Fibroblast of lung (primary cell): ENCODE data around the gene RBBP4.

ENCODE experiments used
- CTCF ChIP-seq, 2 donors: IDR thresholded peaks in 1 of 2; conservative IDR thresholded peaks in 1 of 2; 1 replicate in 1 of 2; 2 replicates in 1 of 2; pipeline ENCODE4 v1.5.1; 2011 to 2012; ENCODE audit warnings: low read length in 2 of 2, control low read depth in 1 of 2, inconsistent platforms in 1 of 2, low read depth in 1 of 2, mild to moderate bottlenecking in 1 of 2
- EZH2 ChIP-seq: IDR thresholded peaks from 2 replicates; pipeline ENCODE4 v1.5.1; 2012; ENCODE audit warnings: low read length, control low read depth, mild to moderate bottlenecking; ENCODE audit errors: missing control alignments

GRCh38 chr1:32733582-32734321, 82.7 kb downstream of the RBBP4 start:
- no peak for TF ChIP-seq CTCF (conservative IDR thresholded peaks at IDR 0.05 in 1 of 2, IDR thresholded peaks at IDR 0.05 in 1 of 2; ENCODE audit: low read depth in 1 of 2, low read length in 2 of 2)
- no peak for TF ChIP-seq EZH2
